Keratinocyte (primary cell): ENCODE measurements around the gene RPL39L. TPM values are rescaled to one million over a fixed set of nuclear protein-coding genes. Genes with fewer than 3 reads are reported as not detected.

Experiments used
- DNase-seq: peaks from one replicate; pipeline ENCODE4 v3.0.0-alpha.2; 2011; ENCODE audit warnings: low read depth, missing footprints, low spot score
- FAIRE-seq: peaks from 2 replicates; lab custom pipeline; 2011; peaks lifted over from hg19 to GRCh38; lab: Jason Lieb, UNC
- H2AFZ ChIP-seq: 2 replicates; pipeline ENCODE4 v1.6.0; 2012; ENCODE audit warnings: low read length, control low read depth, inconsistent platforms; ENCODE audit not compliant: control insufficient read depth
- H3K27ac ChIP-seq: 2 replicates; pipeline ENCODE4 v1.5.1; 2011; ENCODE audit warnings: low read length; ENCODE audit not compliant: control insufficient read depth, insufficient read depth
- H3K27me3 ChIP-seq: 3 replicates; pipeline ENCODE4 v1.6.0; 2011; ENCODE audit warnings: low read length; ENCODE audit not compliant: control insufficient read depth, insufficient read depth; ENCODE audit errors: extremely low read depth
- H3K36me3 ChIP-seq, 2 experiments: 2 replicates in 1 of 2; 3 replicates in 1 of 2; pipeline ENCODE4 v1.5.1; 2011; ENCODE audit warnings: low read length in 2 of 2, mild to moderate bottlenecking in 1 of 2; ENCODE audit not compliant: control insufficient read depth in 2 of 2, insufficient read depth in 2 of 2; ENCODE audit errors: extremely low read depth in 1 of 2
- H3K4me1 ChIP-seq: 3 replicates; pipeline ENCODE4 v1.5.1; 2011; ENCODE audit warnings: low read length; ENCODE audit not compliant: control insufficient read depth, insufficient read depth; ENCODE audit errors: extremely low read depth
- H3K4me2 ChIP-seq: 3 replicates; pipeline ENCODE4 v1.6.0; 2011; ENCODE audit warnings: low read depth, low read length; ENCODE audit not compliant: control insufficient read depth, insufficient read depth; ENCODE audit errors: extremely low read depth
- H3K4me3 ChIP-seq, 3 experiments: fragments of 200-600 bp in 1 of 3; sonication (generic) in 1 of 3; 2 replicates in 2 of 3; 3 replicates in 1 of 3; pipeline ENCODE4 v1.5.1; 2011 to 2016; ENCODE audit warnings: low read length in 3 of 3, mild to moderate bottlenecking in 3 of 3, control low read depth in 2 of 3, inconsistent platforms in 1 of 3, low read depth in 1 of 3, mixed read lengths in 1 of 3, mixed run types in 1 of 3, moderate library complexity in 1 of 3; ENCODE audit not compliant: control insufficient read depth in 2 of 3, insufficient read depth in 2 of 3; ENCODE audit errors: extremely low read depth in 1 of 3
- H3K79me2 ChIP-seq: 2 replicates; pipeline ENCODE4 v1.6.0; 2012; ENCODE audit warnings: low read length; ENCODE audit not compliant: control insufficient read depth, insufficient read depth
- H3K9ac ChIP-seq: 3 replicates; pipeline ENCODE4 v1.6.0; 2011; ENCODE audit warnings: low read length; ENCODE audit not compliant: control insufficient read depth, insufficient read depth; ENCODE audit errors: extremely low read depth
- H3K9me1 ChIP-seq: 3 replicates; pipeline ENCODE4 v1.6.0; 2011; ENCODE audit warnings: low read length; ENCODE audit not compliant: control insufficient read depth, insufficient read depth; ENCODE audit errors: extremely low read depth
- H3K9me3 ChIP-seq: 2 replicates; pipeline ENCODE4 v1.5.1; 2012; ENCODE audit warnings: low read depth, low read length; ENCODE audit not compliant: control insufficient read depth
- H4K20me1 ChIP-seq: 3 replicates; pipeline ENCODE4 v1.6.0; 2011; ENCODE audit warnings: low read length; ENCODE audit not compliant: control insufficient read depth, insufficient read depth; ENCODE audit errors: extremely low read depth
- EZH2 ChIP-seq: IDR thresholded peaks from one replicate; pipeline ENCODE4 v1.6.1; 2012; ENCODE audit warnings: inconsistent platforms, mild to moderate bottlenecking, low read length, moderate library complexity
- dilution Hi-C: fragments of 300-500 bp; cut with MboI; formaldehyde crosslinking; loops from one replicate; pipeline ENCODE4 v1.7.0; 2020; ENCODE audit warnings: low sequenced_read_pairs; ENCODE audit not compliant: extremely low pct_ligation_motif_present
- polyA plus RNA-seq, 5 experiments: library from polyadenylated mRNA; depleted of rRNA in 3 of 5; stranded (reverse) in 3 of 5; stranded (forward) in 1 of 5; unstranded in 1 of 5; fragments of >200 nt; gene quantifications; 1 replicate in 1 of 5; 2 replicates in 3 of 5; 3 replicates in 1 of 5; pipeline versions ENCODE4 v1.2.1 to v1.2.3, GENCODE V29; 2011 to 2012; ENCODE audit warnings: missing spikeins in 2 of 5, low read depth in 1 of 5, low replicate concordance in 1 of 5
- TF ChIP-seq, protein P1 (sequence below), 3 experiments: IDR thresholded peaks in 1 of 3; conservative IDR thresholded peaks in 1 of 3; optimal IDR thresholded peaks in 1 of 3; 2 replicates in 2 of 3; 3 replicates in 1 of 3; pipeline versions ENCODE3 to v1.5.1; 2011; ENCODE audit warnings: low read length in 3 of 3, mild to moderate bottlenecking in 3 of 3, moderate library complexity in 2 of 3, control low read depth in 1 of 3, inconsistent platforms in 1 of 3; ENCODE audit not compliant: insufficient read depth in 2 of 3; ENCODE audit errors: extremely low read depth in 1 of 3

RPL39L gene
- polyA plus RNA-seq, 1 donor (not counting 4 experiments of a cell fraction or from before 2014, with no cell fraction given): 20.0 TPM

DNA sequence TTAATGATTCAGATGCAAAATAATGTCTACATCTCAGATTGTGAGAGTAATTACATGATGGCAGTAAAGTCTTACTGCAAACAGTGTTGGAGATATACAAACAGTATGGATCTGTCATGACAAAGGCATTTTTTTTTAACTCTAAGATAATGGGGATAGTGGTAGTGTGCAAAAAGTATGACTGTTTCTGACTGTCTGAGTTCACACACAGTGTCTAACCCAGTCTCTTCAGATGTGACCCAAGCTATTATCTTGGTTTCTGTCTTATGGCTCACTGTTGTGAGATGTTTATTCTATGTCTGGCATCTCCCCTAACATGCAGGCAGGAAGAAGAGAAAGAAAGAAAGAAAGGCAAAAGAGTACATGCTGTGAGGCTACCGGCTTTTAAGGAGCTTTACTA is 17.0 kb downstream of the RPL39L start:
- H3K36me3 ChIP-seq: no peaks in the 10 kb centered on the region

DNA sequence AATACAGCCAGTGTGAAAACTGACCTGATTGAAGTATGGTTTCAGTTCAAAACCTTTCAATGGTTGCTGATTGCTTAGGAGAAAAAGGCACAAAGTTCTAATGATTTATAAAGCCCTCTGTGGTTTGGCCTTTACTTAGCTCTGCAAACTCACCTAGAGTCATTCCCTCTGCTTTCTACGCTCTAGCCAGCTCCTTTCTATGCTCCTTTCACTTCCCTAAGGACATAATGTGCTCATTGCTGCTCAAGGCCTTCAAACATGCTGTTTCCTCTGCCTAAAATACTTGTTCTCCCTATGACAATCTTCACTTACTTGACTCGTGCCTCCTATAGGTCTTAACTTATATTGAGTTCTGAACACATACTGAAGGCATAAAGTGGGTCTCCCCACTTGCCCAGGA is 19.0 kb downstream of the RPL39L start:
- FAIRE-seq: no peak
- H3K9ac ChIP-seq: no peak overlapping the region

More for the DNA sequence above, 17.0 kb downstream of the RPL39L start:
- Histone ChIP-seq H3K9me3 (no peaks in the 10 kb centered on the region), H3K27ac (no peak overlapping the region), H2AFZ (no peak overlapping the region), H3K4me2 (no peak overlapping the region), H3K4me3 (no peak overlapping the region), H3K4me1 (no peaks in the 10 kb centered on the region), H3K9ac (no peak overlapping the region), H3K79me2 (no peaks in the 10 kb centered on the region), H3K9me1 (no peaks in the 10 kb centered on the region), H4K20me1 (no peaks in the 10 kb centered on the region), H3K27me3 (no peaks in the 10 kb centered on the region)
- no peak for FAIRE-seq
- no peak for DNase-seq
- dilution Hi-C loops: no loop called here
- TF ChIP-seq, protein P1, sequence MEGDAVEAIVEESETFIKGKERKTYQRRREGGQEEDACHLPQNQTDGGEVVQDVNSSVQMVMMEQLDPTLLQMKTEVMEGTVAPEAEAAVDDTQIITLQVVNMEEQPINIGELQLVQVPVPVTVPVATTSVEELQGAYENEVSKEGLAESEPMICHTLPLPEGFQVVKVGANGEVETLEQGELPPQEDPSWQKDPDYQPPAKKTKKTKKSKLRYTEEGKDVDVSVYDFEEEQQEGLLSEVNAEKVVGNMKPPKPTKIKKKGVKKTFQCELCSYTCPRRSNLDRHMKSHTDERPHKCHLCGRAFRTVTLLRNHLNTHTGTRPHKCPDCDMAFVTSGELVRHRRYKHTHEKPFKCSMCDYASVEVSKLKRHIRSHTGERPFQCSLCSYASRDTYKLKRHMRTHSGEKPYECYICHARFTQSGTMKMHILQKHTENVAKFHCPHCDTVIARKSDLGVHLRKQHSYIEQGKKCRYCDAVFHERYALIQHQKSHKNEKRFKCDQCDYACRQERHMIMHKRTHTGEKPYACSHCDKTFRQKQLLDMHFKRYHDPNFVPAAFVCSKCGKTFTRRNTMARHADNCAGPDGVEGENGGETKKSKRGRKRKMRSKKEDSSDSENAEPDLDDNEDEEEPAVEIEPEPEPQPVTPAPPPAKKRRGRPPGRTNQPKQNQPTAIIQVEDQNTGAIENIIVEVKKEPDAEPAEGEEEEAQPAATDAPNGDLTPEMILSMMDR (optimal IDR thresholded peaks at IDR 0.05 in 1 of 3, IDR thresholded peaks at IDR 0.05 in 1 of 3, conservative IDR thresholded peaks at IDR 0.05 in 1 of 3; ENCODE audit: extremely low read depth in 1 of 3, insufficient read depth in 2 of 3, low read length in 3 of 3): no peak
- no peak for TF ChIP-seq EZH2

More for the DNA sequence above, 19.0 kb downstream of the RPL39L start:
- H3K9me1 ChIP-seq: no peaks in the 10 kb centered on the region
- no peaks in the 10 kb centered on the region for H3K79me2 ChIP-seq
- H2AFZ ChIP-seq: no peak overlapping the region
- H3K27me3 ChIP-seq: no peaks in the 10 kb centered on the region
- H3K36me3 ChIP-seq: no peaks in the 10 kb centered on the region
- no peak overlapping the region for H3K27ac ChIP-seq
- H4K20me1 ChIP-seq: no peaks in the 10 kb centered on the region
- H3K4me1 ChIP-seq: no peaks in the 10 kb centered on the region
- no peaks in the 10 kb centered on the region for H3K9me3 ChIP-seq
- DNase-seq: no peak
- dilution Hi-C loops: no loop called here
- no peak overlapping the region for H3K4me3 ChIP-seq
- no peak for TF ChIP-seq EZH2
- TF ChIP-seq, protein P1 (optimal IDR thresholded peaks at IDR 0.05 in 1 of 3, IDR thresholded peaks at IDR 0.05 in 1 of 3, conservative IDR thresholded peaks at IDR 0.05 in 1 of 3; ENCODE audit: extremely low read depth in 1 of 3, insufficient read depth in 2 of 3, low read length in 3 of 3): no peak
- H3K4me2 ChIP-seq: no peak overlapping the region
